ENCODE data around the gene ATP1A2.

ATP1A2 gene

GRCh38 chr1:160127381-160127780, 11.8 kb downstream of the ATP1A2 start:
- no peak for DNase-seq

GRCh38 chr1:160127865-160128523, 12.4 kb downstream of the ATP1A2 start:
- DNase-seq: no peak

- no peak for DNase-seq
Measured at GRCh38 chr1:160128636-160129035, 13.1 kb downstream of the ATP1A2 start.

- DNase-seq: no peak
Measured at GRCh38 chr1:160129046-160129445, 13.5 kb downstream of the ATP1A2 start.

GRCh38 chr1:160129558-160129957, 14.0 kb downstream of the ATP1A2 start:
- DNase-seq: no peak

- no peak for DNase-seq
Measured at GRCh38 chr1:160129966-160130365, 14.4 kb downstream of the ATP1A2 start.

- DNase-seq: no peak
Measured at GRCh38 chr1:160130486-160130885, 14.9 kb downstream of the ATP1A2 start.

- no peak for DNase-seq
Measured at GRCh38 chr1:160130939-160131338, 15.4 kb downstream of the ATP1A2 start.

GRCh38 chr1:160131803-160132565, 16.4 kb downstream of the ATP1A2 start:
- no peak for DNase-seq

- no peak for DNase-seq
Measured at GRCh38 chr1:160133990-160134770, 18.6 kb downstream of the ATP1A2 start.

- DNase-seq: no peak
Measured at GRCh38 chr1:160134791-160135572, 19.4 kb downstream of the ATP1A2 start.

- DNase-seq: no peak
Measured at GRCh38 chr1:160136121-160136925, 20.8 kb downstream of the ATP1A2 start.

- DNase-seq: no peak
Measured at GRCh38 chr1:160136926-160137200, 21.3 kb downstream of the ATP1A2 start.

- no peak for DNase-seq
Measured at GRCh38 chr1:160137216-160137862, 21.8 kb downstream of the ATP1A2 start.

- DNase-seq: no peak
Measured at GRCh38 chr1:160139840-160140239, 24.3 kb downstream of the ATP1A2 start.

- peak; percentile 82 for DNase-seq
Measured at GRCh38 chr1:160143695-160144094, 28.1 kb downstream of the ATP1A2 start.

- DNase-seq: no peak
Measured at GRCh38 chr1:160144921-160145320, 29.4 kb downstream of the ATP1A2 start.

- no peak for DNase-seq
Measured at GRCh38 chr1:160146107-160146506, 30.5 kb downstream of the ATP1A2 start.

- DNase-seq: no peak
Measured at GRCh38 chr1:160148121-160148520, 32.6 kb downstream of the ATP1A2 start.

GRCh38 chr1:160149233-160149632, 33.7 kb downstream of the ATP1A2 start:
- DNase-seq: no peak

- no peak for DNase-seq
Measured at GRCh38 chr1:160149716-160150115, 34.2 kb downstream of the ATP1A2 start.

- no peak for DNase-seq
Measured at GRCh38 chr1:160151303-160151702, 35.7 kb downstream of the ATP1A2 start, which contains the start of gene ATP1A4. Gene ATP1A4, plus strand, starts transcription at chr1:160151603. Its CDS starts 438 bp downstream, at chr1:160152041.
